PC-9 (cell line): ENCODE results near the gene SEMA6B. TPM values are rescaled to one million over a fixed set of nuclear protein-coding genes. Genes with fewer than 3 reads are reported as not detected.

Experiments
- BruUV-seq: library from RNA; stranded (reverse); fragments of 400-500 nt; replicated peaks from 2 replicates; lab custom pipeline; 2021; lab: Mats Ljungman, UMichigan
- CTCF ChIA-PET: fragments of 300-600 bp; sonication (Branson Sonifier 250); formaldehyde crosslinking; loops from one replicate; lab custom pipeline; 2022; ENCODE audit warnings: antibody characterized with exemption; lab: Charles Lee
- POLR2A ChIA-PET: fragments of 300-600 bp; sonication (Branson Sonifier 250); formaldehyde crosslinking; loops from one replicate; lab custom pipeline; 2022; ENCODE audit warnings: antibody characterized with exemption; ENCODE audit not compliant: unreplicated experiment; lab: Charles Lee
- DNase-seq, 2 experiments: peaks; one replicate each; pipeline versions ENCODE4 v3.0.0 to v3.0.0-alpha.2; 2015 to 2022; ENCODE audit warnings: mixed read lengths in 1 of 2
- H2AFZ ChIP-seq: fragments of 200-600 bp; sonication (generic); 2 replicates; pipeline ENCODE4 v1.8.1; 2017; ENCODE audit warnings: antibody characterized with exemption
- H3F3A ChIP-seq: fragments of 200-600 bp; sonication (generic); 2 replicates; pipeline ENCODE4 v1.8.1; 2017; ENCODE audit warnings: antibody characterized with exemption, mild to moderate bottlenecking, low read depth; ENCODE audit not compliant: insufficient read depth
- H3K27ac ChIP-seq: fragments of 200-600 bp; sonication (generic); 2 replicates; pipeline ENCODE4 v1.6.1; 2016; ENCODE audit warnings: mixed run types
- H3K27me3 ChIP-seq: fragments of 200-600 bp; sonication (generic); 2 replicates; pipeline ENCODE4 v1.6.1; 2016; ENCODE audit warnings: low read depth, mixed run types; ENCODE audit not compliant: insufficient read depth
- H3K36me3 ChIP-seq: fragments of 200-600 bp; sonication (generic); 2 replicates; pipeline ENCODE4 v1.6.1; 2016; ENCODE audit warnings: low read depth, mixed run types
- H3K4me1 ChIP-seq: fragments of 200-600 bp; sonication (generic); replicated peaks from 2 replicates; pipeline ENCODE4 v1.6.1; 2016; ENCODE audit warnings: mixed run types; ENCODE audit not compliant: insufficient read depth
- H3K4me2 ChIP-seq: fragments of 200-600 bp; sonication (generic); 2 replicates; pipeline ENCODE4 v1.6.1; 2017; ENCODE audit warnings: mixed run types
- H3K4me3 ChIP-seq: fragments of 200-600 bp; sonication (generic); 2 replicates; pipeline ENCODE4 v1.6.1; 2016; ENCODE audit warnings: mixed run types
- H3K79me2 ChIP-seq: fragments of 200-600 bp; sonication (generic); 2 replicates; pipeline ENCODE4 v1.6.1; 2017; ENCODE audit warnings: low read depth, mixed run types
- H3K9me2 ChIP-seq: fragments of 200-600 bp; sonication (generic); 2 replicates; pipeline ENCODE4 v1.8.1; 2017; ENCODE audit warnings: mild to moderate bottlenecking; ENCODE audit not compliant: insufficient read depth
- H3K9me3 ChIP-seq: fragments of 200-600 bp; sonication (generic); 2 replicates; pipeline ENCODE4 v1.8.1; 2016; ENCODE audit warnings: low read depth; ENCODE audit not compliant: insufficient read depth
- H4K20me1 ChIP-seq: fragments of 200-600 bp; sonication (generic); 2 replicates; pipeline ENCODE4 v1.8.1; 2017; ENCODE audit not compliant: insufficient read depth
- CTCF ChIP-seq: fragments of 200-600 bp; sonication (generic); conservative IDR thresholded peaks from 2 replicates; pipeline ENCODE4 v1.6.1; 2017; ENCODE audit warnings: mixed run types, antibody characterized with exemption, mild to moderate bottlenecking, moderate library complexity
- EZH2 ChIP-seq: fragments of 200-600 bp; sonication (generic); IDR thresholded peaks from 2 replicates; pipeline ENCODE4 v1.8.0; 2017; ENCODE audit warnings: antibody characterized with exemption, low read depth
- intact Hi-C: fragments of 100-400 bp; cut with micrococcal nuclease; formaldehyde crosslinking; loops from one replicate; pipeline ENCODE4 v1.10.0; 2022; ENCODE audit not compliant: unreplicated experiment
- total RNA-seq: library from RNA; stranded (reverse); gene quantifications from 2 replicates; pipeline ENCODE4 v1.2.3, GENCODE V29; 2021

SEMA6B gene
- total RNA-seq, 1 experiment from 2014 or later, result 3.3 TPM

GRCh38 chr19:4496304-4496703 lies 63.2 kb downstream of the SEMA6B start:
- no peak overlapping the region for H2AFZ ChIP-seq
- H3K36me3 ChIP-seq, result no peaks in the 10 kb centered on the region; the same call in 1 of the 2 replicates
- TF ChIP-seq EZH2 (no peak), CTCF (no peak)
- H3K4me1 ChIP-seq, result no peaks in the 10 kb centered on the region
- H3K9me3 ChIP-seq, result no peaks in the 10 kb centered on the region
- H3K9me2 ChIP-seq, result no peaks in the 10 kb centered on the region
- no peaks in the 10 kb centered on the region for H4K20me1 ChIP-seq
- BruUV-seq, result no TSS peak
- DNase-seq, result no peak
- H3K79me2 ChIP-seq, result no peaks in the 10 kb centered on the region
- H3K4me3 ChIP-seq, result no peak overlapping the region
- POLR2A ChIA-PET, result no interaction called here
- H3K27me3 ChIP-seq, result no peaks in the 10 kb centered on the region
- intact Hi-C loops, result no loop called here
- no peak overlapping the region for H3K27ac ChIP-seq
- CTCF ChIA-PET, result no interaction called here
- no peak overlapping the region for H3K4me2 ChIP-seq
- no peaks in the 10 kb centered on the region for H3F3A ChIP-seq

GRCh38 chr19:4495471-4495870 lies 64.0 kb downstream of the SEMA6B start:
- H3K36me3 ChIP-seq, result no peaks in the 10 kb centered on the region; the same call in 1 of the 2 replicates
- ChIA-PET POLR2A (no interaction called here), CTCF (no interaction called here)
- H3K4me2 ChIP-seq, result no peak overlapping the region
- H4K20me1 ChIP-seq, result no peaks in the 10 kb centered on the region
- no peaks in the 10 kb centered on the region for H3K9me2 ChIP-seq
- H3K27me3 ChIP-seq, result no peaks in the 10 kb centered on the region
- BruUV-seq, result no TSS peak
- no peaks in the 10 kb centered on the region for H3F3A ChIP-seq
- intact Hi-C loops, result no loop called here
- DNase-seq, result no peak
- no peaks in the 10 kb centered on the region for H3K79me2 ChIP-seq
- no peak overlapping the region for H2AFZ ChIP-seq
- TF ChIP-seq CTCF (0 out of 2 replicates have a peak, but pooled peaks have one; percentile 27), EZH2 (no peak)
- H3K27ac ChIP-seq, result no peak overlapping the region
- no peaks in the 10 kb centered on the region for H3K9me3 ChIP-seq
- no peaks in the 10 kb centered on the region for H3K4me1 ChIP-seq
- no peak overlapping the region for H3K4me3 ChIP-seq

GRCh38 chr19:4494691-4495064 lies 64.8 kb downstream of the SEMA6B start:
- Histone ChIP-seq H3K4me2 (no peak overlapping the region), H3F3A (no peaks in the 10 kb centered on the region), H3K9me3 (no peaks in the 10 kb centered on the region), H3K79me2 (no peaks in the 10 kb centered on the region), H3K27me3 (no peaks in the 10 kb centered on the region), H3K4me1 (no peaks in the 10 kb centered on the region), H3K27ac (no peak overlapping the region), H3K36me3 (no peaks in the 10 kb centered on the region; the same call in 1 of the 2 replicates), H4K20me1 (no peaks in the 10 kb centered on the region), H2AFZ (no peak overlapping the region), H3K4me3 (no peak overlapping the region), H3K9me2 (no peaks in the 10 kb centered on the region)
- CTCF ChIA-PET, result no interaction called here
- BruUV-seq, result no TSS peak
- DNase-seq, result no peak
- TF ChIP-seq EZH2 (no peak), CTCF (no peak)
- intact Hi-C loops, result no loop called here
- POLR2A ChIA-PET, result no interaction called here
